ENCODE results near the gene NUAK1. TPM values are rescaled to one million over a fixed set of nuclear protein-coding genes. Genes with fewer than 3 reads are reported as not detected.

Gene NUAK1
- total RNA-seq = not detected

GRCh38 chr12:106138633-106139421 is at the start of gene NUAK1:
NUAK1 (minus strand) TSS chr12:106138954; CDS start chr12:106138653, 301 bp downstream.
- intact Hi-C loops (cut with micrococcal nuclease) = loop anchor here (5.0 to 10.0 kb wide), 2 partner anchors 143 to 1934 kb away; no protein-coding TSS in a partner anchor
- H3K4me1 Mint-ChIP-seq (ENCODE audit: low read depth) = peaks cover 3% of the 10 kb centered on the region
- no peaks in the 10 kb centered on the region for H3K9me3 Mint-ChIP-seq
- CTCF ChIA-PET = interaction anchor here (1.3 to 7.2 kb wide), 2 partner anchors 113 to 718 kb away, joined by 3 to 41 read pairs; no protein-coding TSS in a partner anchor
- no peak within 1 kb of the TSS for H3K27ac Mint-ChIP-seq
- DNase-seq = peak; percentile 14
- peak within 1 kb of the TSS; percentile 51 for H3K4me3 Mint-ChIP-seq
- no peaks in the 10 kb centered on the region for H3K36me3 Mint-ChIP-seq (ENCODE audit: low read depth)
- H3K27me3 Mint-ChIP-seq (ENCODE audit: low read depth) = peaks cover 70% of the 10 kb centered on the region

- H3K4me1 Mint-ChIP-seq (ENCODE audit: low read depth) = no peaks in the 10 kb centered on the region
- intact Hi-C loops (cut with micrococcal nuclease) = no loop called here
- CTCF ChIA-PET = interaction anchor here (1.0 to 1.9 kb wide), 3 partner anchors 36 to 52 kb away, joined by 3 to 4 read pairs (median 3); no protein-coding TSS in a partner anchor
- no peaks in the 10 kb centered on the region for H3K9me3 Mint-ChIP-seq
- peaks cover 13% of the 10 kb centered on the region for H3K27me3 Mint-ChIP-seq (ENCODE audit: low read depth)
- no peak overlapping the region for H3K4me3 Mint-ChIP-seq
- H3K36me3 Mint-ChIP-seq (ENCODE audit: low read depth) = no peaks in the 10 kb centered on the region
- no peak for DNase-seq
- no peak overlapping the region for H3K27ac Mint-ChIP-seq
Observed at GRCh38 chr12:106188256-106188655, 49.5 kb upstream of the NUAK1 start.

GRCh38 chr12:106187842-106188241 is 49.1 kb upstream of the NUAK1 start:
- Mint-ChIP-seq H3K27ac (no peak overlapping the region), H3K4me3 (no peak overlapping the region), H3K4me1 (ENCODE audit: low read depth) (no peaks in the 10 kb centered on the region), H3K9me3 (no peaks in the 10 kb centered on the region), H3K27me3 (ENCODE audit: low read depth) (peaks cover 14% of the 10 kb centered on the region), H3K36me3 (ENCODE audit: low read depth) (no peaks in the 10 kb centered on the region)
- CTCF ChIA-PET = interaction anchor here (1.0 to 1.9 kb wide), 3 partner anchors 36 to 52 kb away, joined by 3 to 4 read pairs (median 3); no protein-coding TSS in a partner anchor
- intact Hi-C loops (cut with micrococcal nuclease) = no loop called here
- no peak for DNase-seq

GRCh38 chr12:106187155-106187789 is 48.5 kb upstream of the NUAK1 start:
- Mint-ChIP-seq H3K4me3 (no peak overlapping the region), H3K27me3 (ENCODE audit: low read depth) (peaks cover 14% of the 10 kb centered on the region), H3K27ac (no peak overlapping the region), H3K9me3 (no peaks in the 10 kb centered on the region), H3K4me1 (ENCODE audit: low read depth) (no peaks in the 10 kb centered on the region), H3K36me3 (ENCODE audit: low read depth) (no peaks in the 10 kb centered on the region)
- CTCF ChIA-PET = interaction anchor here (1.0 to 1.9 kb wide), 3 partner anchors 37 to 51 kb away, joined by 3 to 4 read pairs (median 3); no protein-coding TSS in a partner anchor
- intact Hi-C loops (cut with micrococcal nuclease) = no loop called here
- DNase-seq = no peak

- no peaks in the 10 kb centered on the region for H3K9me3 Mint-ChIP-seq
- H3K27me3 Mint-ChIP-seq (ENCODE audit: low read depth) = peaks cover 11% of the 10 kb centered on the region
- no peak overlapping the region for H3K4me3 Mint-ChIP-seq
- DNase-seq = no peak
- H3K27ac Mint-ChIP-seq = no peak overlapping the region
- intact Hi-C loops (cut with micrococcal nuclease) = no loop called here
- H3K36me3 Mint-ChIP-seq (ENCODE audit: low read depth) = no peaks in the 10 kb centered on the region
- CTCF ChIA-PET = no interaction called here
- no peaks in the 10 kb centered on the region for H3K4me1 Mint-ChIP-seq (ENCODE audit: low read depth)
Observed at GRCh38 chr12:106183735-106184134, 45.0 kb upstream of the NUAK1 start.

- Mint-ChIP-seq H3K36me3 (ENCODE audit: low read depth) (no peaks in the 10 kb centered on the region), H3K27me3 (ENCODE audit: low read depth) (peaks cover 13% of the 10 kb centered on the region), H3K4me3 (no peak overlapping the region), H3K27ac (no peak overlapping the region), H3K4me1 (ENCODE audit: low read depth) (no peaks in the 10 kb centered on the region), H3K9me3 (no peaks in the 10 kb centered on the region)
- no peak for DNase-seq
- intact Hi-C loops (cut with micrococcal nuclease) = no loop called here
- CTCF ChIA-PET = interaction anchor here (0.6 kb wide), 1 partner anchor 414 kb away, joined by 3 read pairs; no protein-coding TSS in a partner anchor
Observed at GRCh38 chr12:106181401-106182114, 42.8 kb upstream of the NUAK1 start.

- intact Hi-C loops (cut with micrococcal nuclease) = no loop called here
- H3K9me3 Mint-ChIP-seq = no peaks in the 10 kb centered on the region
- no peak overlapping the region for H3K4me3 Mint-ChIP-seq
- H3K27me3 Mint-ChIP-seq (ENCODE audit: low read depth) = peaks cover 5% of the 10 kb centered on the region
- CTCF ChIA-PET = no interaction called here
- no peaks in the 10 kb centered on the region for H3K4me1 Mint-ChIP-seq (ENCODE audit: low read depth)
- H3K36me3 Mint-ChIP-seq (ENCODE audit: low read depth) = no peaks in the 10 kb centered on the region
- no peak overlapping the region for H3K27ac Mint-ChIP-seq
- no peak for DNase-seq
Observed at GRCh38 chr12:106179086-106179485, 40.3 kb upstream of the NUAK1 start.

GRCh38 chr12:106178562-106178961 is 39.8 kb upstream of the NUAK1 start:
- no peaks in the 10 kb centered on the region for H3K36me3 Mint-ChIP-seq (ENCODE audit: low read depth)
- peaks cover 5% of the 10 kb centered on the region for H3K27me3 Mint-ChIP-seq (ENCODE audit: low read depth)
- CTCF ChIA-PET = no interaction called here
- no peak overlapping the region for H3K4me3 Mint-ChIP-seq
- H3K4me1 Mint-ChIP-seq (ENCODE audit: low read depth) = no peaks in the 10 kb centered on the region
- no peak for DNase-seq
- H3K9me3 Mint-ChIP-seq = no peaks in the 10 kb centered on the region
- no peak overlapping the region for H3K27ac Mint-ChIP-seq
- intact Hi-C loops (cut with micrococcal nuclease) = no loop called here

GRCh38 chr12:106176560-106176959 is 37.8 kb upstream of the NUAK1 start:
- no peak for DNase-seq
- Mint-ChIP-seq H3K4me1 (ENCODE audit: low read depth) (no peaks in the 10 kb centered on the region), H3K36me3 (ENCODE audit: low read depth) (no peaks in the 10 kb centered on the region), H3K9me3 (no peaks in the 10 kb centered on the region), H3K4me3 (no peak overlapping the region), H3K27me3 (ENCODE audit: low read depth) (peaks cover 3% of the 10 kb centered on the region), H3K27ac (no peak overlapping the region)
- intact Hi-C loops (cut with micrococcal nuclease) = no loop called here
- CTCF ChIA-PET = no interaction called here

GRCh38 chr12:106174876-106175275 is 36.1 kb upstream of the NUAK1 start:
- CTCF ChIA-PET = no interaction called here
- Mint-ChIP-seq H3K9me3 (no peaks in the 10 kb centered on the region), H3K27me3 (ENCODE audit: low read depth) (peaks cover 3% of the 10 kb centered on the region), H3K4me3 (no peak overlapping the region), H3K27ac (no peak overlapping the region), H3K36me3 (ENCODE audit: low read depth) (no peaks in the 10 kb centered on the region), H3K4me1 (ENCODE audit: low read depth) (no peaks in the 10 kb centered on the region)
- intact Hi-C loops (cut with micrococcal nuclease) = loop anchor here (5.0 kb wide), 1 partner anchor 47 kb away; no protein-coding TSS in a partner anchor
- no peak for DNase-seq

GRCh38 chr12:106173442-106173841 is 34.7 kb upstream of the NUAK1 start:
- H3K4me3 Mint-ChIP-seq = no peak overlapping the region
- no peak overlapping the region for H3K27ac Mint-ChIP-seq
- no peaks in the 10 kb centered on the region for H3K4me1 Mint-ChIP-seq (ENCODE audit: low read depth)
- intact Hi-C loops (cut with micrococcal nuclease) = loop anchor here (5.0 kb wide), 1 partner anchor 49 kb away; no protein-coding TSS in a partner anchor
- CTCF ChIA-PET = no interaction called here
- no peaks in the 10 kb centered on the region for H3K36me3 Mint-ChIP-seq (ENCODE audit: low read depth)
- DNase-seq = no peak
- peaks cover 2% of the 10 kb centered on the region for H3K9me3 Mint-ChIP-seq
- peaks cover 9% of the 10 kb centered on the region for H3K27me3 Mint-ChIP-seq (ENCODE audit: low read depth)

- CTCF ChIA-PET = interaction anchor here (0.6 to 1.7 kb wide), 4 partner anchors 20 to 467 kb away, joined by 3 to 5 read pairs (median 4); no protein-coding TSS in a partner anchor
- intact Hi-C loops (cut with micrococcal nuclease) = loop anchor here (5.0 kb wide), 1 partner anchor 51 kb away; no protein-coding TSS in a partner anchor
- DNase-seq = peak; percentile 11
- Mint-ChIP-seq H3K4me3 (no peak overlapping the region), H3K27ac (no peak overlapping the region), H3K27me3 (ENCODE audit: low read depth) (peaks cover 8% of the 10 kb centered on the region), H3K4me1 (ENCODE audit: low read depth) (no peaks in the 10 kb centered on the region), H3K9me3 (peaks cover 5% of the 10 kb centered on the region), H3K36me3 (ENCODE audit: low read depth) (no peaks in the 10 kb centered on the region)
Observed at GRCh38 chr12:106171117-106171750, 32.5 kb upstream of the NUAK1 start.
